IMR-90 (cell line): ENCODE data around the gene AGAP1. TPM values are rescaled to one million over a fixed set of nuclear protein-coding genes. Genes with fewer than 3 reads are reported as not detected.

Source experiments
- ATAC-seq: fragments of 200-7000 bp; cut with Tn5 transposase; 2 replicates; pipeline ENCODE4 v1.9.1; 2020; ENCODE audit warnings: low read depth, mild to moderate bottlenecking, moderate library complexity
- BruUV-seq: library from RNA; stranded (reverse); fragments of 400-500 nt; replicated peaks from 2 replicates; lab custom pipeline; 2021; lab: Mats Ljungman, UMichigan
- CTCF ChIA-PET: fragments of 300-600 bp; formaldehyde crosslinking; extraction: SDS; loops from one replicate; lab custom pipeline; 2021; ENCODE audit warnings: antibody characterized with exemption; lab: Yijun Ruan, JAX
- POLR2A ChIA-PET: fragments of 300-600 bp; sonication (Branson Sonifier 250); formaldehyde crosslinking; loops from one replicate; lab custom pipeline; 2022; ENCODE audit warnings: antibody characterized with exemption; ENCODE audit not compliant: unreplicated experiment; lab: Charles Lee
- DNase-seq: peaks from one replicate; pipeline ENCODE4 v3.0.0; 2013
- H2AFZ ChIP-seq: replicated peaks from 2 replicates; pipeline ENCODE3; 2013; ENCODE audit warnings: low read length, mild to moderate bottlenecking; ENCODE audit not compliant: poor library complexity
- H2AK5ac ChIP-seq: 2 replicates; pipeline ENCODE4 v1.6.1; 2013; ENCODE audit warnings: low read depth, low read length, inconsistent platforms
- H2AK9ac ChIP-seq: replicated peaks from 2 replicates; pipeline ENCODE3; 2013; ENCODE audit warnings: mild to moderate bottlenecking, low read depth, low read length, moderate library complexity; ENCODE audit not compliant: poor library complexity
- H2BK120ac ChIP-seq: 2 replicates; pipeline ENCODE4 v1.6.1; 2013; ENCODE audit warnings: low read depth, low read length, inconsistent platforms
- H2BK15ac ChIP-seq: 3 replicates; pipeline ENCODE4 v1.6.1; 2013; ENCODE audit warnings: low read depth, low read length, inconsistent platforms
- H2BK20ac ChIP-seq: 2 replicates; pipeline ENCODE4 v1.6.1; 2013; ENCODE audit warnings: low read depth, mild to moderate bottlenecking, inconsistent platforms, low read length, moderate library complexity
- H2BK5ac ChIP-seq: 2 replicates; pipeline ENCODE4 v1.6.1; 2013; ENCODE audit warnings: mild to moderate bottlenecking, low read depth, low read length, inconsistent platforms; ENCODE audit not compliant: poor library complexity, severe bottlenecking
- H3K14ac ChIP-seq: replicated peaks from 2 replicates; pipeline ENCODE4 v1.6.1; 2013; ENCODE audit warnings: low read depth, low read length, inconsistent platforms
- H3K18ac ChIP-seq: 2 replicates; pipeline ENCODE4 v1.6.1; 2013; ENCODE audit warnings: low read depth, low read length, control low read depth
- H3K23ac ChIP-seq: 2 replicates; pipeline ENCODE4 v1.6.1; 2013; ENCODE audit warnings: low read depth, low read length, inconsistent platforms
- H3K27ac ChIP-seq: 2 replicates; pipeline ENCODE4 v1.5.1; 2013; ENCODE audit warnings: mild to moderate bottlenecking, control low read depth, low read length; ENCODE audit not compliant: insufficient read depth
- H3K27me3 ChIP-seq: 2 replicates; pipeline ENCODE4 v1.6.1; 2013; ENCODE audit warnings: low read length; ENCODE audit not compliant: control insufficient read depth, insufficient read depth
- H3K36me3 ChIP-seq: 2 replicates; pipeline ENCODE4 v1.6.1; 2013; ENCODE audit warnings: low read length, mixed read lengths; ENCODE audit not compliant: control insufficient read depth, insufficient read depth
- H3K4ac ChIP-seq: 2 replicates; pipeline ENCODE4 v1.6.1; 2013; ENCODE audit warnings: low read depth, low read length, inconsistent platforms
- H3K4me1 ChIP-seq: 2 replicates; pipeline ENCODE4 v1.6.1; 2013; ENCODE audit warnings: low read length, mixed read lengths; ENCODE audit not compliant: control insufficient read depth, insufficient read depth
- H3K4me2 ChIP-seq: 2 replicates; pipeline ENCODE4 v1.6.1; 2013; ENCODE audit warnings: low read depth, mild to moderate bottlenecking, control low read depth, low read length, moderate library complexity
- H3K4me3 ChIP-seq: 2 replicates; pipeline ENCODE4 v1.5.1; 2013; ENCODE audit warnings: low read depth, mild to moderate bottlenecking, control low read depth, low read length, moderate library complexity; ENCODE audit not compliant: insufficient read depth
- H3K56ac ChIP-seq: 2 replicates; pipeline ENCODE4 v1.6.1; 2013; ENCODE audit warnings: low read length, inconsistent platforms; ENCODE audit not compliant: insufficient read depth; ENCODE audit errors: extremely low read depth
- H3K79me1 ChIP-seq, 2 experiments: 2 replicates each; pipeline ENCODE4 v1.6.1; 2013; ENCODE audit warnings: low read length in 2 of 2, inconsistent platforms in 1 of 2, low read depth in 1 of 2
- H3K9ac ChIP-seq: 2 replicates; pipeline ENCODE4 v1.6.1; 2013; ENCODE audit warnings: low read depth, low read length, control low read depth
- H3K9me1 ChIP-seq: 2 replicates; pipeline ENCODE4 v1.6.1; 2013; ENCODE audit warnings: low read length, inconsistent platforms; ENCODE audit not compliant: insufficient read depth
- H3K9me3 ChIP-seq: 2 replicates; pipeline ENCODE4 v1.6.1; 2013; ENCODE audit warnings: low read length; ENCODE audit not compliant: control insufficient read depth, insufficient read depth
- H4K20me1 ChIP-seq: 2 replicates; pipeline ENCODE4 v1.6.1; 2013; ENCODE audit warnings: low read length, inconsistent platforms; ENCODE audit not compliant: insufficient read depth
- H4K5ac ChIP-seq: 2 replicates; pipeline ENCODE4 v1.6.1; 2013; ENCODE audit warnings: mild to moderate bottlenecking, low read depth, low read length, control low read depth
- H4K8ac ChIP-seq, 2 experiments: 2 replicates each; pipeline ENCODE4 v1.6.1; 2013; ENCODE audit warnings: low read depth in 2 of 2, low read length in 2 of 2, control low read depth in 1 of 2, inconsistent platforms in 1 of 2
- H4K91ac ChIP-seq: 2 replicates; pipeline ENCODE4 v1.6.1; 2013; ENCODE audit warnings: low read depth, low read length, inconsistent platforms; ENCODE audit not compliant: insufficient read depth
- BHLHE40 ChIP-seq: fragments of 150-350 bp; IDR thresholded peaks from 2 replicates; pipeline ENCODE4 v1.6.1; 2016; ENCODE audit warnings: mild to moderate bottlenecking, low read depth, low read length
- RFX5 ChIP-seq: IDR thresholded peaks from 2 replicates; pipeline ENCODE4 v1.8.0; 2012; ENCODE audit warnings: low read depth, mild to moderate bottlenecking, low read length, moderate library complexity
- WGBS, 2 experiments: methylation state at CpG; one replicate each; pipeline versions ENCODE4 v1.1.5 to v1.1.7; 2013; ENCODE audit warnings: missing lambda C conversion rate in 2 of 2; ENCODE audit not compliant: insufficient read length in 1 of 2; ENCODE audit errors: extremely low coverage in 2 of 2; 5-methylcytosine and 5-hydroxymethylcytosine counted together
- dilution Hi-C: fragments of 300-500 bp; cut with HindIII; formaldehyde crosslinking; loops from one replicate; pipeline ENCODE4 v1.14.3; 2018; ENCODE audit warnings: low sequenced_read_pairs; ENCODE audit not compliant: unreplicated experiment
- in situ Hi-C: fragments of 300-500 bp; cut with MboI; formaldehyde crosslinking; loops from 3 replicates; pipeline ENCODE4 v1.14.3; 2019; ENCODE audit warnings: low sequenced_read_pairs, inconsistent platforms, mixed read lengths
- intact Hi-C: fragments of 100-400 bp; cut with micrococcal nuclease; formaldehyde crosslinking; loops from 2 replicates; pipeline ENCODE4 v1.10.0; 2022
- polyA plus RNA-seq, 3 experiments: library from polyadenylated mRNA; depleted of rRNA; stranded (reverse); fragments of >200 nt; gene quantifications; 2 replicates each; pipeline ENCODE4 v1.2.3, GENCODE V29; 2012; ENCODE audit warnings: low replicate concordance in 1 of 3
- total RNA-seq: library from RNA; depleted of rRNA; stranded (reverse); fragments of >200 nt; gene quantifications from 2 replicates; pipeline ENCODE4 v1.2.3, GENCODE V29; 2012

AGAP1 gene
- total and polyA plus RNA-seq, 2 of the 4 experiments (the other 2 are of a cell fraction), result 15.1 to 16.4 TPM

GRCh38 chr2:235781775-235782174, 287.9 kb downstream of the AGAP1 start:
- Histone ChIP-seq H3K18ac (no peak overlapping the region), H3K9me1 (no peaks in the 10 kb centered on the region; the same call in 1 of the 2 replicates), H3K27me3 (no peaks in the 10 kb centered on the region), H3K4me2 (no peak overlapping the region), H2BK20ac (no peak overlapping the region), H3K79me1 (no peaks in the 10 kb centered on the region), H2AK9ac (no peak overlapping the region), H3K23ac (no peak overlapping the region), H3K36me3 (no peaks in the 10 kb centered on the region), H3K9ac (no peak overlapping the region), H4K20me1 (no peaks in the 10 kb centered on the region), H2AK5ac (no peak overlapping the region), H2BK5ac (no peak overlapping the region), H3K9me3 (no peaks in the 10 kb centered on the region), H2BK15ac (no peak overlapping the region), H2BK120ac (no peak overlapping the region), H4K91ac (no peak overlapping the region), H3K4me1 (no peaks in the 10 kb centered on the region), H3K56ac (no peak overlapping the region), H3K14ac (no peak overlapping the region), H4K5ac (no peak overlapping the region), H2AFZ (no peak overlapping the region), H4K8ac (no peak overlapping the region), H3K27ac (no peak overlapping the region), H3K4me3 (no peak overlapping the region), H3K4ac (no peak overlapping the region)
- intact Hi-C loops, result no loop called here
- BruUV-seq, result no TSS peak
- TF ChIP-seq BHLHE40 (no peak), RFX5 (no peak)
- no peak for DNase-seq
- dilution Hi-C loops, result loop anchor here (25.0 kb wide), 1 partner anchor 406 kb away; no protein-coding TSS in a partner anchor
- WGBS, 2 experiments, result no CpG with 5 or more reads among the region's 6 CpGs
- in situ Hi-C loops, result loop anchor here (10.0 to 25.0 kb wide), 2 partner anchors 531 to 1283 kb away; no protein-coding TSS in a partner anchor
- POLR2A ChIA-PET, result interaction anchor here (0.5 kb wide), 1 partner anchor 153 kb away, joined by 3 read pairs; no protein-coding TSS in a partner anchor
- CTCF ChIA-PET, result interaction anchor here (0.6 to 1.5 kb wide), 3 partner anchors 15 to 137 kb away, joined by 3 to 5 read pairs (median 4); no protein-coding TSS in a partner anchor
- ATAC-seq, result no peak
